Measurements from ENCODE around the gene NANOS1. TPM values are rescaled to one million over a fixed set of nuclear protein-coding genes. Genes with fewer than 3 reads are reported as not detected.

The NANOS1 gene
- total RNA-seq, 1 experiment from 2014 or later: 18.0 TPM

DNA sequence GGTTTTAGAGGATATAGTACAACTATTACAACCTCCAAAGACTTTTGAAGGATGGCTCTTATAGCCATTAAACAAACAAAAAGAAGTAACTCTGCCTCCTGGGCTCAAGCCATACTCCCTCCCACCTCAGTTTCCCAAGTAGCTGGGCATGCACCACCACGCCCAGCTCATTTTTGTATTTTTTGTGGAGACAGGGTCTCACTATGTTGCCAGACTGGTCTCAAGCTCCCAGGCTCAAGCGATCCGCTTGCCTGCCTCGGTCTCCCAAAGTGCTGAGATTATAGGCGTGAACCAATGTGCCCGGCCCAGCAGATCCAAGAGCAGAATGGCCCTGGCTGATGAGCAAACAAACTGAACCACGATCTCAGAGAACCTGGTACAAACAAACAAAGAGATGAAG, 16.0 kb downstream of the NANOS1 start:
- ATAC-seq: no peak
- ChIA-PET CTCF (no interaction called here), POLR2A (no interaction called here)
- H3K9me3 ChIP-seq (ENCODE audit: control insufficient read depth, insufficient read depth, low read depth, low read length): no peaks in the 10 kb centered on the region
- H3K4me3 ChIP-seq (ENCODE audit: low read depth in 2 of 2, low read length in 2 of 2): no peak overlapping the region
- DNase-seq (ENCODE audit: low read depth, low spot score): no peak
- no peaks in the 10 kb centered on the region for H3K27me3 ChIP-seq (ENCODE audit: control insufficient read depth, insufficient read depth, low read length)
- TF ChIP-seq SIN3A (IDR thresholded peaks at IDR 0.05; ENCODE audit: borderline replicate concordance, insufficient read depth, low read depth, low read length): no peak
- TF ChIP-seq, protein P1, sequence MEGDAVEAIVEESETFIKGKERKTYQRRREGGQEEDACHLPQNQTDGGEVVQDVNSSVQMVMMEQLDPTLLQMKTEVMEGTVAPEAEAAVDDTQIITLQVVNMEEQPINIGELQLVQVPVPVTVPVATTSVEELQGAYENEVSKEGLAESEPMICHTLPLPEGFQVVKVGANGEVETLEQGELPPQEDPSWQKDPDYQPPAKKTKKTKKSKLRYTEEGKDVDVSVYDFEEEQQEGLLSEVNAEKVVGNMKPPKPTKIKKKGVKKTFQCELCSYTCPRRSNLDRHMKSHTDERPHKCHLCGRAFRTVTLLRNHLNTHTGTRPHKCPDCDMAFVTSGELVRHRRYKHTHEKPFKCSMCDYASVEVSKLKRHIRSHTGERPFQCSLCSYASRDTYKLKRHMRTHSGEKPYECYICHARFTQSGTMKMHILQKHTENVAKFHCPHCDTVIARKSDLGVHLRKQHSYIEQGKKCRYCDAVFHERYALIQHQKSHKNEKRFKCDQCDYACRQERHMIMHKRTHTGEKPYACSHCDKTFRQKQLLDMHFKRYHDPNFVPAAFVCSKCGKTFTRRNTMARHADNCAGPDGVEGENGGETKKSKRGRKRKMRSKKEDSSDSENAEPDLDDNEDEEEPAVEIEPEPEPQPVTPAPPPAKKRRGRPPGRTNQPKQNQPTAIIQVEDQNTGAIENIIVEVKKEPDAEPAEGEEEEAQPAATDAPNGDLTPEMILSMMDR (IDR thresholded peaks at IDR 0.05): no peak
- TF ChIP-seq POLR2AphosphoS5 (IDR thresholded peaks at IDR 0.05; ENCODE audit: low read depth, low read length): no peak
- TF ChIP-seq TCF7L2 (IDR thresholded peaks at IDR 0.05; ENCODE audit: low read depth, low read length): no peak
- TF ChIP-seq, protein P2, sequence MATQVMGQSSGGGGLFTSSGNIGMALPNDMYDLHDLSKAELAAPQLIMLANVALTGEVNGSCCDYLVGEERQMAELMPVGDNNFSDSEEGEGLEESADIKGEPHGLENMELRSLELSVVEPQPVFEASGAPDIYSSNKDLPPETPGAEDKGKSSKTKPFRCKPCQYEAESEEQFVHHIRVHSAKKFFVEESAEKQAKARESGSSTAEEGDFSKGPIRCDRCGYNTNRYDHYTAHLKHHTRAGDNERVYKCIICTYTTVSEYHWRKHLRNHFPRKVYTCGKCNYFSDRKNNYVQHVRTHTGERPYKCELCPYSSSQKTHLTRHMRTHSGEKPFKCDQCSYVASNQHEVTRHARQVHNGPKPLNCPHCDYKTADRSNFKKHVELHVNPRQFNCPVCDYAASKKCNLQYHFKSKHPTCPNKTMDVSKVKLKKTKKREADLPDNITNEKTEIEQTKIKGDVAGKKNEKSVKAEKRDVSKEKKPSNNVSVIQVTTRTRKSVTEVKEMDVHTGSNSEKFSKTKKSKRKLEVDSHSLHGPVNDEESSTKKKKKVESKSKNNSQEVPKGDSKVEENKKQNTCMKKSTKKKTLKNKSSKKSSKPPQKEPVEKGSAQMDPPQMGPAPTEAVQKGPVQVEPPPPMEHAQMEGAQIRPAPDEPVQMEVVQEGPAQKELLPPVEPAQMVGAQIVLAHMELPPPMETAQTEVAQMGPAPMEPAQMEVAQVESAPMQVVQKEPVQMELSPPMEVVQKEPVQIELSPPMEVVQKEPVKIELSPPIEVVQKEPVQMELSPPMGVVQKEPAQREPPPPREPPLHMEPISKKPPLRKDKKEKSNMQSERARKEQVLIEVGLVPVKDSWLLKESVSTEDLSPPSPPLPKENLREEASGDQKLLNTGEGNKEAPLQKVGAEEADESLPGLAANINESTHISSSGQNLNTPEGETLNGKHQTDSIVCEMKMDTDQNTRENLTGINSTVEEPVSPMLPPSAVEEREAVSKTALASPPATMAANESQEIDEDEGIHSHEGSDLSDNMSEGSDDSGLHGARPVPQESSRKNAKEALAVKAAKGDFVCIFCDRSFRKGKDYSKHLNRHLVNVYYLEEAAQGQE (IDR thresholded peaks at IDR 0.05; ENCODE audit: insufficient read depth in 1 of 2, low read depth in 2 of 2, low read length in 1 of 2): no peak
- H3K4me1 ChIP-seq (ENCODE audit: control insufficient read depth, insufficient read depth, low read length): no peaks in the 10 kb centered on the region
- H3K36me3 ChIP-seq (ENCODE audit: control insufficient read depth, insufficient read depth, low read length): peaks cover 58% of the 10 kb centered on the region
- H3K27ac ChIP-seq (ENCODE audit: low read length): no peak overlapping the region
- in situ Hi-C loops (cut with HindIII; ENCODE audit: low pct_unique_long_range_greater_than_20kb, low sequenced_read_pairs): no loop called here
- intact Hi-C loops (cut with micrococcal nuclease; ENCODE audit: unreplicated experiment): no loop called here
- BruUV-seq (replicated peaks): no TSS peak

DNA sequence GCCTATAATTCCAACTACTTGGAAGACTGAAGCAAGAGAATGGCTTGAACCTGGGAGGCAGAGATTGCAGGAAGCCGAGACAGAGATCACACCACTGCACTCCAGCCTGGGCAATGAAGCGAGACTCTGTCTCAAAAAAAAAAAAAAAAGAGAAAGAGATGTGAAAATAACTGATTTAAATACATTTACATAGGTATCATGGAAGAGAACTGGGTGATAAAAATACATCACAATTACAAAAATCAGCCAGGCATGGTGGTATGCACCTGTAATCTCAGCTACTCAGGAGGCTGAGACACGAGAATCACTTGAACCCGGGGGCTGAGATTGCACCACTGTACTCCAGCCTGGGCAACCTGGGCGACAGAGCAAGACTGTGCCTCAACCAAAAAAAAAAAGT, 19.8 kb downstream of the NANOS1 start:
- intact Hi-C loops (cut with micrococcal nuclease; ENCODE audit: unreplicated experiment) (no loop called here), in situ Hi-C loops (cut with HindIII; ENCODE audit: low pct_unique_long_range_greater_than_20kb, low sequenced_read_pairs) (no loop called here)
- no TSS peak for BruUV-seq (replicated peaks)
- no peak for DNase-seq (ENCODE audit: low read depth, low spot score)
- peaks cover 64% of the 10 kb centered on the region for H3K36me3 ChIP-seq (ENCODE audit: control insufficient read depth, insufficient read depth, low read length)
- no peak overlapping the region for H3K4me3 ChIP-seq (ENCODE audit: low read depth in 2 of 2, low read length in 2 of 2)
- H3K9me3 ChIP-seq (ENCODE audit: control insufficient read depth, insufficient read depth, low read depth, low read length): no peaks in the 10 kb centered on the region
- no peaks in the 10 kb centered on the region for H3K4me1 ChIP-seq (ENCODE audit: control insufficient read depth, insufficient read depth, low read length)
- ChIA-PET CTCF (no interaction called here), POLR2A (no interaction called here)
- TF ChIP-seq TCF7L2 (IDR thresholded peaks at IDR 0.05; ENCODE audit: low read depth, low read length) (no peak), POLR2AphosphoS5 (IDR thresholded peaks at IDR 0.05; ENCODE audit: low read depth, low read length) (no peak), SIN3A (IDR thresholded peaks at IDR 0.05; ENCODE audit: borderline replicate concordance, insufficient read depth, low read depth, low read length) (no peak)
- TF ChIP-seq, protein P2 (IDR thresholded peaks at IDR 0.05; ENCODE audit: insufficient read depth in 1 of 2, low read depth in 2 of 2, low read length in 1 of 2): no peak
- TF ChIP-seq, protein P1 (IDR thresholded peaks at IDR 0.05): no peak
- no peak for ATAC-seq
- H3K27ac ChIP-seq (ENCODE audit: low read length): no peak overlapping the region
- no peaks in the 10 kb centered on the region for H3K27me3 ChIP-seq (ENCODE audit: control insufficient read depth, insufficient read depth, low read length)
